GM18511 (cell line): ENCODE measurements around the gene BORA.
"Not testable (repeated sequence)": the region's sequence is repeated elsewhere in the genome, so short reads cannot be mapped to it uniquely, and the experiment has no call there.

Source experiments
- ATAC-seq: cut with Tn5 transposase; IDR thresholded peaks from one replicate; pipeline ENCODE4 v1.9.1; 2021; ENCODE audit warnings: mild to moderate bottlenecking, moderate library complexity; ENCODE audit not compliant: unreplicated experiment

The BORA gene

GRCh38 chr13:72760189-72760588 lies 32.5 kb downstream of the BORA start:
- ATAC-seq: no peak

DNA sequence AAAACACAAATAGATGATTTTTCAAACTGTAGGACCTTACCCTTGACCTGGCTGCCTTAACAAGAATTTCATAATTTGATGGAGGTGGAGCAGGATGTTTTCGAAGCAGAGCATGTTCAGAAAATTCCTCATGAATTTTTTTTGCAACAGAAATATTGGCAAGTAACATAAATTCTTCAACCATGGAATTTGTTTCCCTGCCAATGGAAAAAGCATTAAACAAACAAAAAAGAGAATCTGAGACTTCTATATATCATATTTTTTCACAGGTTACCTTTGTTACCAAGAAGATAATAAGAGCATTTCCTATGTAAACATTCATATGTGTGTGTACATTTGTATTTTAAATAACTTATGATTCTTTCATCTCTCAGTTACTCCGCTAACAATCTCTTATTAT lies 35.7 kb downstream of the BORA start:
- no peak for ATAC-seq

- no peak for ATAC-seq
Measured at GRCh38 chr13:72774019-72774418, 46.3 kb downstream of the BORA start.

DNA sequence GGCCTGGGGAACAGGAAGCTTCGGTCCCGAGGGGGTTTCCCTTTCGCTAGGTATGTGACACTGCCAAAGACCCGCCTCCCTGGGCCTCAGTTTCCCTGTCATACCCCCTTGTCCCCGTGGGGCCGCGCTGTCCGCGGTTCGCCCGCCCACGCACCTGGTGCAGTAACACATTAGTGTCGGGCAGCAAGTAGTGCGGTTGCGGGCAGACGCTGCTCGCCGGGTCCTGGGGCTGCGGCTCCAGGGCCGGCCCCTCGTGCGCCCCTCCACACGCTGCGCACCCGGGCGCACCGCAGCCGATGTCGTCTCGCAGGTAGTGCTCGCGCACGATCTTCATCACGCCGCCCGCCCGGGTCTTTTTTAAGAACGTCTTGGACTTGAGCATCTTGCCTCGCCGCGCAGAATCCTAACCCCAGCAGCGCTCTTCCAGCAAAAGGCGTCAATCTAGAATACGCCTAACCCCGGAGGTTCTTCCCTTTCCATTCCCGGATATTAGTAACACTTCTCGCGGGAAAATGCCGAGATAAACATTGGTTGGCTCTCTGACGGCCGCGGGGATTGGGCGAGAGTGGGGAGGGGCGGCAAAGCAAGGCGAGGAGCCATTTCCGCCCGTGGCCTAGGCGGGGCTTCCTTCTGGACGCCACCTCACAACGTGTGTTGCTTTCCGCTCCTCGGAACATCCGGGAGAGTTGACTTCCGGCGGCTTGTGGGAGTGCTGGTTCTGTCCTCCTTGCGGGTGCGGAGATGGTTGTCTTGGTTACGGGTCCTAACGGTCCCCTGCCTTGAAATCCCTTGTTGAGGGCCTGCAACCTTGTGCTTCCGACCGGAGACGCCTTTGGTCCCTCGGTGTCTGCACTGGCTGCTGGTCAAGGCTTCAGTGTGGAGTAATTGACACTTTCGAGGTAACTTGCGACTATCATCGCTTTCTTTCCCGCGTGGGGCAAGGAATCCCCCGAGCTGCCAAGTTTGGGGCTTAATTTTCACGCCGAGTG lies 54.0 kb downstream of the BORA start, which contains the start of the genes DIS3 and PIBF1:
Gene DIS3 (minus strand): TSS at position 450 of the 989 bp plus-strand sequence. CDS start 68 bp downstream, at position 382.
Gene PIBF1 (plus strand): TSS at position 683 of the 989 bp plus-strand sequence. CDS start 1,337 bp downstream, outside the sequence.
- ATAC-seq: peak; percentile 96

- ATAC-seq: no peak
Measured at GRCh38 chr13:72782717-72783116, 55.0 kb downstream of the BORA start.

DNA sequence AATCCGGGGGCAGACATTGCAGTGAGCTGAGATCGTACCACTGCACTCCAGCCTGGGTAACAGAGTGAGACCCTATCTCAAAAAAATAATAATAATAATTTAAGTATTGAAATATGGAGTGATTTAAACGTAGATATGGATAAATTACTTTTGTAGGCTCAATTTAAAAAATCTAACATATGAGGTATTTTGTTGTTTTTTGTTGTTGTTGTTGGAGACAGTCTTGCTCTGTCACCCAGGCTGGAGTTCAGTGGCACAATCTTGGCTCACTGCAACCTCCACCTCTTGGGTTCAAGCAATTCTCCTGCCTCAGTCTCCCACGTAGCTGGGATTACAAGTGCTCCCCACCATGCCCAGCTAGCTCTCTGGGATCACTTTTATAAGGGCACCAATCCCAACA lies 57.0 kb downstream of the BORA start:
- not testable (repeated sequence) for ATAC-seq

DNA sequence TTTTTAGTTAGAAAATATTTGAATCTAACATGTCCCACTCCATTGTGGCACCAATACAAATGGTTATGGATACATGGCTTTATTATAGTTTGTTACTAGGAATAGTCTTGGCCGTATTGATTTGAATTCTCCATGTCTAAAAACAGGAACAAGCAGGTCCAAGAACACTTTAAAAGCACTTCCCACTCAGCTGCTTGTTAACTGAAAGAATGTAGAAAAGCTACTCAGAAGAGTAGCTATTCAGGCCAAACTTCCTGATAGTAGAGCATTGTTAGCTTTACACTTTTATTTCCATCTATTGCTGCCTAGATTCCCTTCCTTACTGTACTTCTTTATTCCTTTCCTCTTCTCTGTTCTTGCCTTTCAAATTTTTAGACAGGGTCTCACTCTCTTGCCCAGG lies 61.1 kb downstream of the BORA start:
- no peak for ATAC-seq

DNA sequence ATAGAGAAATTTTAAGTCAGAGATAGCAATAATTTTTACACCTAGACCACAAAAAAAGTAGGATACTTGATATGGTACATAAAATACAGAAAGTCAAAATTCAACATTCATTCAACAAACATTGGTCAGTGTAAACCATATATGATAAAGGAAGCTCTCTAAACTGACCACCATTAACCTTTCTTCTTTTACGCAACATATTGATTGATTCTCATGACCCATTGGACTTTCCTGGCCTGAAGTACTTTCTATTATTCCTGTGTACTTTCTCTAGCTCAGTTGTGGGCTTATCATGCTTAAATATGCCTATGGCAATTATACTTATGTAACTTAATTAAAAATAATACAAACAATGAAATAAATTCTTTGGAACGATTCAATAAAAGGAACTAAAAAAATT lies 64.9 kb downstream of the BORA start:
- ATAC-seq: no peak

DNA sequence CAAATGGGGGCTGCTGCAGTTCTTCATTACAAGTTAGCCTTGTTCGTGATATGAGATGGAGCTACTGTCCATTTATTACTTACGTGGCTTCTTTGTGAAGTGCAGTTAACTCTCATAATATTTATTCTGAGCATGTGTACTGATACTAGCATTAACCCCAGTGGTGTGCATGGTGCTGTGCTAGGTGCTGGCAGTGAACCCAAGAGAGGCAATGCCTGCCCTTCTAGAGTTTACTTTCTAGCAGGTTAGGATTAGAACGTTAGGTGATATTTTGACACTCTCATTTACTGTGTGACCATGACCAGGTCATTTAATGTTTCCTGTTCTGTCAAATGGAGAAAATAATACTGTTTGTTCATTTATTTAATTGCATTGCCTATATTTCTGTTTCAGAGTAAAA lies 71.1 kb downstream of the BORA start:
- ATAC-seq: no peak

- ATAC-seq: no peak
Measured at GRCh38 chr13:72804301-72804700, 76.6 kb downstream of the BORA start.
